Posterior cingulate gyrus (tissue), 11 donors: ENCODE results near the gene ACOT7.
"Not testable (repeated sequence)": the region's sequence is repeated elsewhere in the genome, so short reads cannot be mapped to it uniquely, and the experiment has no call there.

Experiments
- DNase-seq, 10 donors: peaks; one replicate each; pipeline versions ENCODE4 v3.0.0 to v3.0.0-alpha.2; 2020 to 2021; ENCODE audit warnings: mixed read lengths in 3 of 10
- intact Hi-C: fragments of 100-400 bp; cut with DNase I; formaldehyde crosslinking; loops from one replicate; pipeline ENCODE4 v1.15.1; 2023

ACOT7 gene

DNA sequence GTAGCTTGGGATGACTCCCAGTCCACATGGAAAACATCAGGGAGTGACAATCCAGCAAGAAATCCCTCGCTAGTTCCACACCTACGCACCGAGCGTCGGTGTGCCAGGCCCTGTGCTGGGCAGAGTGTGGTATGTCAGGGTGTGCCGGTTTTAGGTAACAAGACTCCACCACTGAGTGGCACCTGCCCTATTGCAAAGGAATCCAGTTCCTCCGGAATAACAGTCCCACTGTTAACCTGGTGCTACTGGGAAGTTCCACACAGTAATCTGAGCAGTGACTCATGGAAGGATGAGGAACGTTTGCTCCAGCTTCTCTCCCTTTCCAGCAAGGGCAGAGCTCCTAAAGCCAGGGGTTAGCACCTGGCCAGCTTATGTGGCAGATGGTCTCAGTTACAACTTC, 173.3 kb downstream of the ACOT7 start:
- intact Hi-C loops: no loop called here
- DNase-seq: no peak

DNA sequence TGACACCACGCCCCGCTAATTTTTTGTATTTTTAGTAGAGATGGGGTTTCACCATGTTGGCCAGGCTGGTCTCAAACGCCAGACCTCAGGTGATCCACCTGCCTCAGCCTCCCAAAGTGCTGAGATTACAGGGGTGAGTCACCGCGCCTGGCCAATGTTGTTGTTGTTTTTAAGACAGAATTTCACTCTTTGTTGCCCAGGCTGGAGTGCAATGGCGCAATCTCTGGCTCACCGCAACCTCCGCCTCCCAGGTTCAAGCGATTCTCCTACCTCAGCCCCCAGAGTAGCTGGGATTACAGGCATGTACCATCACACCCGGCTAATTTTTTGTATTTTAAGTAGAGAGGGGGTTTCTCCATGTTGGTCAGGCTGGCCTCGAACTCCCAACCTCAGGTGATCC, 173.9 kb downstream of the ACOT7 start:
- intact Hi-C loops, DNase-seq: not testable (repeated sequence)

DNA sequence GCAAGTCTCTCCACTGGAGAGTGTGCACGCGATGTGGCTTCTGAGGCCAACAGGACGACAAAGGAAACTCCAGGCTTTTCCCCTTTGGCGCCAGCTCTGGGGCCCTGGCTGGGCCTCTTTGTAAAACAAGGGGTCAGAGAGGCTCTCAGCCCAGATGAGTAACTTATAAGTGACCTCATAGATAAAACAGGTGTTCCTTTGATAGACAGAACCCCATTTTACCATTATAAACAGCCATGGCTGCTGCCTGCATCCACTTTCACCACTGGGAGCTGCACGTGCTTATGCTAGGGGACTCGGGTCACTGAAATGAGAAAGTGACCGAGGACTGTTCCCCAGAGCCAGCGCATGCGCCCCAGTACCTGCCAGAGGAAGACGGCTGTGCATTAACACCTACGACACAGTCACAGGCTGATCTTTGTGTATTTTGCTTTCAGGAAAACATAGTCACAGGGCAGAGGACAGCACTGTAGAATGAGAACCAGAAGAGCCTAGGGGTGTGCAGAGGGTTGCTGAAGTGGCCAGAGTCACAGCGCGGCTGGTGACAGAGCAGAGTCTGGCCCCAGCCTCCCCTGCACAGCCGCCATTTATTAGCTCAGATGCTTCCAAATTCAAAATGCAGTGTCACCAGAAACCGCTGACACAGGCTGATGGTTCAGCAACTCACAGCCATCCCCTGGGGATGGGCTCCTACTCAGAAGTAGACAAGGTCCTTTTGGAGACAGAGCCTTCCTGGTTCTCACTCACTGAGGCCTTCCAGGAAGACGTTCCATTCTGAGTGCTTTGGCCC, 175.0 kb downstream of the ACOT7 start:
- intact Hi-C loops: no loop called here
- no peak for DNase-seq
